HL-60/S4 treated with retinoic acid at 250 ng/mL for 4 days and 3 days (cell line): ENCODE results near the gene PLA2G5.
"Not testable (repeated sequence)": the region's sequence is repeated elsewhere in the genome, so short reads cannot be mapped to it uniquely, and the experiment has no call there.

Source experiments
- in situ Hi-C: fragments of 300-500 bp; cut with MboI; formaldehyde crosslinking; loops from 2 replicates; pipeline ENCODE4 v1.7.0; 2022; ENCODE audit warnings: low sequenced_read_pairs

Gene PLA2G5, protein sequence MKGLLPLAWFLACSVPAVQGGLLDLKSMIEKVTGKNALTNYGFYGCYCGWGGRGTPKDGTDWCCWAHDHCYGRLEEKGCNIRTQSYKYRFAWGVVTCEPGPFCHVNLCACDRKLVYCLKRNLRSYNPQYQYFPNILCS

DNA sequence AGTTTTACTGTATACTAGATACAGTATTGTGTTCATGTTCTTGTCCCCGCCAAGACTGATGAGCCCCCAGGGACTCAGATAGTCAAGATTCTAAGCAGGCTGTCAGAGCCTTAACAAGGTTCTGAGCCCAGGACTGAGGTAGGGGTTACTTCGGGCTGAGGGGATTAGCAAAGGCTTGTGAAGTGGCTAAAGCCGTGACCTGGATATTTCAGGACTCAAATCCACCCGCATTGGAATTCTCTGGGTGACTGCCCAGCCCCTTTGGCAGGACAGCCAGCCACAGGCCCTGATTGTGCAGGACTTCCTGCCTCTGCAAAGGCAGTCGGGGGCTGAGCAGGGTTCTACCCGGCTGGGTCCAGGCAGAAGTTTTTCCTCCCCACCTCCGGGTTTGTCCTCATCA, at the start of gene PLA2G5:
Gene PLA2G5, plus strand, starts transcription at position 321 of the 400 bp plus-strand sequence. CDS start 14,637 bp downstream, outside the sequence.
- in situ Hi-C loops, result no loop called here

GRCh38 chr1:20028125-20028524, 41.9 kb upstream of the PLA2G5 start:
- in situ Hi-C loops, result no loop called here

- in situ Hi-C loops, result no loop called here
Measured at GRCh38 chr1:20028726-20029125, 41.3 kb upstream of the PLA2G5 start.

GRCh38 chr1:20029178-20029912, 40.6 kb upstream of the PLA2G5 start:
- in situ Hi-C loops, result no loop called here

DNA sequence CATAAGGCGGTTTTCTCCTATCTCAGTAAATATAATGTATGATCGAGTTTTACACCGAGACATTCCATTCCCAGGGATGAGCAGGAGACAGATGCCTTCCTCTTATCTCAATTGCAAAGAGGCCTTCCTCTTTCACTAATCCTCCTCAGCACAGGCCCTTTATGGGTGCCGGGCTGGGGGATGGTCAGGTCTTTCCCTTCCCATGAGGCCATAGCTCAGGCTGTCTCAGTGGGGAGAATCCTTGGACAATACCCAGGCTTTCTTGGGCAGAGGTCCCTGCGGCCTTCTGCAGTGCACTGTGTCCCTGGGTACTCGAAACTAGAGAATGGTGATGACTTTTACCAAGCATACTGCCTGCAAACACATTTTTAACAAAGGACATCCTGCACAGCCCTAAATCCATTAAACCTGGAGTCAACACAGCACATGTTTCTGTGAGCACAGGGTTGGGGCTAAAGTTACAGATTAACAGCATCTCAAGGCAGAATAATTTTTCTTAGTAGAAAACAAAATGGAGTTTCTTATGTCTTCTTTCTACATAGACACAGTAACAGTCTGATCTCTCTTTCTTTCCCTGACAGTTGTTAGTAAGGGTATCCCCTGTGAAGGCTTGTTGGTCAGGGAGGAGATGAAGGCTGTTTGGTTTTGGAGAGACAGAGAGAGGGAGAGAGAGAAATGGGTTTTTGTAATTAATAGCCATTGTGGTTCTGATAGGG, 39.4 kb upstream of the PLA2G5 start:
- in situ Hi-C loops, result not testable (repeated sequence)

DNA sequence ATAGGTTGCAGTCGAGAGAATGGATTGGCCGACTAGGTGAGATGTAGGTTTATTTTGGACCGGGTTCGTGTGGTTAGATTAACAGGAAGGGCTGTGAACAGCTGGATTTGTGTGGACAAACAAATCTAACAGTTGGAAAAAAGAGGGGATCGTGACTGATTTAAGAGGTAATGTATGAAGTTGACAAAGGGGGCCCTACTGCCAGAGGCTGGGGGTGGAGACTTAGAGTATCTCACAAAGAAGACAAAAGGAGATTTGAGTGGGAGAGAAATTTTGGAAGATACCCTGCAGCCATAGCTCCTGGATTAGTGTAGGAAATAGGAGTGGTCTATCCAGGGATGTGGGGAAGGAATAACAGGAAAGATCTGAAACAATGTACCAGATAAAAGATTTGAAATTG, 38.8 kb upstream of the PLA2G5 start:
- in situ Hi-C loops, result no loop called here

DNA sequence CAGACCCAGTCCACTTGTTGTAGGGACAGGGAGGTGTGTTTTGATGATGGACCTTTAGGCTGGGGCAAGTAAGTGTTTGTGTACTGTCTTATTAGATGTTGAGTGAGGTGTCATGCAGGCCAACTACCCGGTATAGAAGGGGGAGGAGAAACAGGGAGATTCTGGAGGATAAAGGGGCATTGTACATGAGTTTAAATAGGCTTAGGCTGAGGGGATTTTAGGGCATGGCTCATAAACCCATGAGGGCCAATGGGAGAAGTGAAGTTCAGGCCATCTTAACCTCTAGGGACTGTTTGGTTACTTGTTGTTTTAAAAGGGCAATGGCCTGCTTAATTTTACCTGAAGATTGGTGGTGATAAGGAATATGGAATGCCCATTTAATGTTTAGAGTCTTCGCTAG, 38.2 kb upstream of the PLA2G5 start:
- in situ Hi-C loops, result no loop called here

- in situ Hi-C loops, result no loop called here
Measured at GRCh38 chr1:20032425-20032824, 37.6 kb upstream of the PLA2G5 start.

GRCh38 chr1:20033420-20033819, 36.6 kb upstream of the PLA2G5 start:
- in situ Hi-C loops, result no loop called here

- in situ Hi-C loops, result no loop called here
Measured at GRCh38 chr1:20035114-20035513, 34.9 kb upstream of the PLA2G5 start.

DNA sequence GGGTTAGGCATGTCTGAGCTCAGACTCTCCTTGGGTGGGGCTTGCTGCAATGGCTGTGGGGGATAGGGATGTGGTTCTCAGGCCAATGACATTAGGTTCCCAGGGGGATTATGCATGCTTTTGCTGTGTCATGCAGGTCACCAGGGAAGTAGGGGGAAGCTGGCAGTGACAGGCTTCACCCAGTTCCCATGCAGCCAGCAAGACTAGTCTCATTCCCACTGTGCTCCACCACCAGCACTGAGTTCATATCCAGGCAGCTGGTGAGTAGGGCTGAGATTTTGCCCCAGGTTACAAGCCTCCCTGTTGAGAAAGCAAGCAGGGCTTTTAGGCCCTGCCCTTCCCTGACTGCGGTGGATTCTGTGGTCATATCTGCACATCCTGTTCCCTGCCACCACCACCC, 32.1 kb upstream of the PLA2G5 start:
- in situ Hi-C loops, result no loop called here

DNA sequence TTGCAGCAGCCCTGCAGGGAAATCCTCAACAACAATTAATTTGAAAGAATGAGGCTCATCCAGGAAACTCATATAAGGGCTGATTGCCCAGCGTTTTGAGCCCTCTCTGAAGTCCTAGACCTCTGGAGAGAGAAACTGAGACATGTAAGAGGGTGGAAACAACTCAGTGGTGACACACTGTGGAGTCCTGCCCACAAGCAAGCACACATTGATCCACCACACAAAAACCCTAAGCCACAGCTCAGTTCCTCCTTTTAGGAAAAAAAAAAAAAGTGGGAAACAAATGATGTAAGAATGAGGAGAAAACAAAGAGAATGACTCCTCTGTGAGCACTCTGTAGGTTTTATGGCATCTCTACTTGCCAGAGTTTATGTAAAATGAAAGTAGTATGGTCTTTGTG, 22.9 kb upstream of the PLA2G5 start:
- in situ Hi-C loops, result no loop called here

GRCh38 chr1:20048563-20048962, 21.4 kb upstream of the PLA2G5 start:
- in situ Hi-C loops, result no loop called here

DNA sequence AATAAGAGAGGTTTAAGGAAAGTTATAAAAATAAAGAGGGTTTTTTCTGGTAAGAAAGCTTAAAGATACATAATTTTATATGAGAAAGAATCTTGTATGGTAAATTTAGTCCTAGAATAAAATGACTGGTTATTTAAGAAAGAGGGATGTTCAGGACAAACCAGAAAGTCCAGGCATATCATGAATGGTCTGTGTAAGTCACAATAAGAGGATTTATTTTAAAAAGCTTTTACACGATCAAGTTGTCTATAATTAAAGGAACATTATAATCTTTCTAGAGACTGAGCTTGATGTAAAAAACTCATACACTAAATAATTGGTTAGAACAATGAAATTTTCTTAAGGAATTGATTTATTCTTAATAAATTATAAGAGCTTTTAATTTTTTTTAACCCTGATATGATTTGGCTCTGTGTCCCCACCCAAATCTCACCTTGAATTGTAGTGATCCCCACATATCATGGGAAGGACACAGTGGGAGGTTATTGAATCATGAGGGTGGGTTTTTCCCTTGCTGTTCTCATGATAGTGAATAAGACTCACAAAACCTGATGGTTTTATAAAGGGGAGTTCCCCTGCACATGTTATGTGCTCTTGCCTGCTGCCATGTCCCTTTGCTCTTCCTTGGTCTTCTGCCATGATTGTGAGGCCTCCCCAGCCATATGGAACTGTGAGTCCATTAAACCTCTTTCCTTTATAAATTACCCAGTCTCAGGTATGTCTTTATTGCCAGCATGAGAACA, 20.8 kb upstream of the PLA2G5 start:
- in situ Hi-C loops, result not testable (repeated sequence)

- in situ Hi-C loops, result no loop called here
Measured at GRCh38 chr1:20051218-20051829, 18.7 kb upstream of the PLA2G5 start.

GRCh38 chr1:20052386-20052785, 17.6 kb upstream of the PLA2G5 start:
- in situ Hi-C loops, result no loop called here

DNA sequence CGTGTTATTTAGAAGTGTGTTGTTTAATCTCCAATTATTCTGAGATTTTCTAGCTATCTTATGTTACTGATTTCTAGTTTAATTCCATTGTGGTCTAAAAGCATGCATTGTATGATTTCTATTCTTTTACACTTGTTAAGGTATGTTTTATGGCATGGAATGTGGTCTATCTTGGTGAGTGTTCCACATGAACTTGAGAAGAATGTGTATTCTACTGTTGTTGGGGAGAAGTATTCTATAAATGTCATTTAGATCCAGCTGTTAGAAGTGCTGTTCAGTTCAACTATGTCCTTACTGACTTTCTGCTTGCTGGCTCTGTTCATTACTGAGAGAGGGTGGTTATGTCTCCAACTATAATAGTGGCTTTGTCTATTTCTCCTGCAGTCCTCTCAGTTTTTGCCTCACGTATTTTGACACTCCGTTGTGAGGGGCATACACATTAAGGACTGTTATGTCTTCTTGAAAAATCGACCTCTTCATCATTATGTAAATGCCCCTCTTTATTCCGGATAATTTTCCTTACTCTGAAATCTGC, 12.0 kb upstream of the PLA2G5 start:
- in situ Hi-C loops, result no loop called here

- in situ Hi-C loops, result no loop called here
Measured at GRCh38 chr1:20058531-20058930, 11.5 kb upstream of the PLA2G5 start.

GRCh38 chr1:20059847-20060246, 10.1 kb upstream of the PLA2G5 start:
- in situ Hi-C loops, result no loop called here

DNA sequence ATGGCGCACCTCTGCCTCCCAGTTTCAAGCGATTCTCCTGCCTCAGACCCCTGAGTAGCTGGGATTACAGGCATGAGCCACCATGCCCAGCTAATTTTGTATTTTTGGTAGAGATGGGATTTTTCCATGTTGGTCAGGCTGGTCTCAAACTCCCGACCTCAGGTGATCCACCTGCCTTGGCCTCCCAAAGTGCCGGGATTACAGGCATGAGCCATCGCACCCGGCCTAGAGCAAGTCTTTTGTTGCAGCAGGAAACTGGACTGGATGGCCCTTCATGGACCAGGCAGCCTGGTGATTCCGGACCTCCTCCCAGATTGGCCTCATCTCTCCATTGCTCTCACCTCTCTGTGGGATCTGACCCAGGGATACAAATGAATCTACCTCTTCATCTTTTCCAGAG, 9.2 kb upstream of the PLA2G5 start:
- in situ Hi-C loops, result not testable (repeated sequence)

- in situ Hi-C loops, result no loop called here
Measured at GRCh38 chr1:20061866-20062265, 8.1 kb upstream of the PLA2G5 start.
